ENCODE data around the gene TFF3. TPM values are rescaled to one million over a fixed set of nuclear protein-coding genes. Genes with fewer than 3 reads are reported as not detected.

The TFF3 gene
- total and polyA plus RNA-seq, 2 donors: 5.1 to 13.6 TPM

GRCh38 chr21:42311160-42311559 lies 4.0 kb downstream of the TFF3 start:
- 94% methylated on average over 14 of the region's 14 CpGs for whole genome bisulfite sequencing
- H3K36me3 ChIP-seq (ENCODE audit: control insufficient read depth in 2 of 2, insufficient read depth in 2 of 2, low read length in 1 of 2): no peaks in the 10 kb centered on the region
- DNase-seq (ENCODE audit: low read depth in 6 of 9, low spot score in 9 of 9): no peak
- no peak overlapping the region for H3K4me3 ChIP-seq (ENCODE audit: low read length in 2 of 2)
- H3K9me3 ChIP-seq (ENCODE audit: control insufficient read depth in 2 of 2, insufficient read depth in 1 of 2, low read length in 1 of 2): no peaks in the 10 kb centered on the region
- no peak overlapping the region for H3K27ac ChIP-seq (ENCODE audit: low read depth in 1 of 2, low read length in 1 of 2)
- H3K4me1 ChIP-seq (ENCODE audit: control insufficient read depth in 2 of 2, insufficient read depth in 2 of 2, low read length in 2 of 2): peaks cover 9 to 57% of the 10 kb centered on the region in 2 donors
- peaks cover 0 to 2% of the 10 kb centered on the region in 2 donors for H3K27me3 ChIP-seq (ENCODE audit: control insufficient read depth in 2 of 2, insufficient read depth in 1 of 2, low read length in 1 of 2)

- no peak overlapping the region for H3K27ac ChIP-seq (ENCODE audit: low read depth in 1 of 2, low read length in 1 of 2)
- no peaks in the 10 kb centered on the region for H3K36me3 ChIP-seq (ENCODE audit: control insufficient read depth in 2 of 2, insufficient read depth in 2 of 2, low read length in 1 of 2)
- H3K27me3 ChIP-seq (ENCODE audit: control insufficient read depth in 2 of 2, insufficient read depth in 1 of 2, low read length in 1 of 2): peaks cover 0 to 2% of the 10 kb centered on the region in 2 donors
- WGBS: 92% methylated on average over 12 of the region's 12 CpGs
- no peak overlapping the region for H3K4me3 ChIP-seq (ENCODE audit: low read length in 2 of 2)
- peaks cover 9 to 57% of the 10 kb centered on the region in 2 donors for H3K4me1 ChIP-seq (ENCODE audit: control insufficient read depth in 2 of 2, insufficient read depth in 2 of 2, low read length in 2 of 2)
- no peak for DNase-seq (ENCODE audit: low read depth in 6 of 9, low spot score in 9 of 9)
- H3K9me3 ChIP-seq (ENCODE audit: control insufficient read depth in 2 of 2, insufficient read depth in 1 of 2, low read length in 1 of 2): no peaks in the 10 kb centered on the region
Observed at GRCh38 chr21:42310411-42311001, 4.7 kb downstream of the TFF3 start.

- no peak overlapping the region for H3K4me3 ChIP-seq (ENCODE audit: low read length in 2 of 2)
- no peak overlapping the region for H3K27ac ChIP-seq (ENCODE audit: low read depth in 1 of 2, low read length in 1 of 2)
- peaks cover 0 to 2% of the 10 kb centered on the region in 2 donors for H3K27me3 ChIP-seq (ENCODE audit: control insufficient read depth in 2 of 2, insufficient read depth in 1 of 2, low read length in 1 of 2)
- DNase-seq (ENCODE audit: low read depth in 6 of 9, low spot score in 9 of 9): peak; percentile 50 to 87 (median 76)
- 3% methylated on average over 22 of the region's 22 CpGs for WGBS
- no peaks in the 10 kb centered on the region for H3K9me3 ChIP-seq (ENCODE audit: control insufficient read depth in 2 of 2, insufficient read depth in 1 of 2, low read length in 1 of 2)
- no peaks in the 10 kb centered on the region for H3K36me3 ChIP-seq (ENCODE audit: control insufficient read depth in 2 of 2, insufficient read depth in 2 of 2, low read length in 1 of 2)
- peaks cover 9 to 54% of the 10 kb centered on the region in 2 donors for H3K4me1 ChIP-seq (ENCODE audit: control insufficient read depth in 2 of 2, insufficient read depth in 2 of 2, low read length in 2 of 2)
Observed at GRCh38 chr21:42309753-42310213, 5.4 kb downstream of the TFF3 start.

- H3K27ac ChIP-seq (ENCODE audit: low read depth in 1 of 2, low read length in 1 of 2): no peak overlapping the region
- H3K9me3 ChIP-seq (ENCODE audit: control insufficient read depth in 2 of 2, insufficient read depth in 1 of 2, low read length in 1 of 2): no peaks in the 10 kb centered on the region
- WGBS: 69% methylated on average over 23 of the region's 23 CpGs
- peaks cover 9 to 54% of the 10 kb centered on the region in 2 donors for H3K4me1 ChIP-seq (ENCODE audit: control insufficient read depth in 2 of 2, insufficient read depth in 2 of 2, low read length in 2 of 2)
- DNase-seq (ENCODE audit: low read depth in 6 of 9, low spot score in 9 of 9): no peak
- no peak overlapping the region for H3K4me3 ChIP-seq (ENCODE audit: low read length in 2 of 2)
- H3K27me3 ChIP-seq (ENCODE audit: control insufficient read depth in 2 of 2, insufficient read depth in 1 of 2, low read length in 1 of 2): peaks cover 0 to 2% of the 10 kb centered on the region in 2 donors
- H3K36me3 ChIP-seq (ENCODE audit: control insufficient read depth in 2 of 2, insufficient read depth in 2 of 2, low read length in 1 of 2): no peaks in the 10 kb centered on the region
Observed at GRCh38 chr21:42308914-42309752, 6.1 kb downstream of the TFF3 start.

- no peak for DNase-seq (ENCODE audit: low read depth in 6 of 9, low spot score in 9 of 9)
- no peaks in the 10 kb centered on the region for H3K9me3 ChIP-seq (ENCODE audit: control insufficient read depth in 2 of 2, insufficient read depth in 1 of 2, low read length in 1 of 2)
- H3K4me3 ChIP-seq (ENCODE audit: low read length in 2 of 2): no peak overlapping the region
- no peaks in the 10 kb centered on the region for H3K36me3 ChIP-seq (ENCODE audit: control insufficient read depth in 2 of 2, insufficient read depth in 2 of 2, low read length in 1 of 2)
- peaks cover 0 to 2% of the 10 kb centered on the region in 2 donors for H3K27me3 ChIP-seq (ENCODE audit: control insufficient read depth in 2 of 2, insufficient read depth in 1 of 2, low read length in 1 of 2)
- H3K27ac ChIP-seq (ENCODE audit: low read depth in 1 of 2, low read length in 1 of 2): no peak overlapping the region
- WGBS: 70% methylated on average over 17 of the region's 17 CpGs
- peaks cover 9 to 46% of the 10 kb centered on the region in 2 donors for H3K4me1 ChIP-seq (ENCODE audit: control insufficient read depth in 2 of 2, insufficient read depth in 2 of 2, low read length in 2 of 2)
Observed at GRCh38 chr21:42308161-42308913, 6.9 kb downstream of the TFF3 start.

- 67% methylated on average over 5 of the region's 5 CpGs for WGBS
- no peak for DNase-seq (ENCODE audit: low read depth in 6 of 9, low spot score in 9 of 9)
Observed at GRCh38 chr21:42307106-42307505, 8.1 kb downstream of the TFF3 start.

GRCh38 chr21:42306366-42307035 lies 8.7 kb downstream of the TFF3 start:
- Histone ChIP-seq H3K4me3 (ENCODE audit: low read length in 2 of 2) (no peak overlapping the region), H3K36me3 (ENCODE audit: control insufficient read depth in 2 of 2, insufficient read depth in 2 of 2, low read length in 1 of 2) (no peaks in the 10 kb centered on the region), H3K27me3 (ENCODE audit: control insufficient read depth in 2 of 2, insufficient read depth in 1 of 2, low read length in 1 of 2) (peaks cover 0 to 2% of the 10 kb centered on the region in 2 donors), H3K9me3 (ENCODE audit: control insufficient read depth in 2 of 2, insufficient read depth in 1 of 2, low read length in 1 of 2) (no peaks in the 10 kb centered on the region), H3K27ac (ENCODE audit: low read depth in 1 of 2, low read length in 1 of 2) (no peak overlapping the region), H3K4me1 (ENCODE audit: control insufficient read depth in 2 of 2, insufficient read depth in 2 of 2, low read length in 2 of 2) (peaks cover 9 to 57% of the 10 kb centered on the region in 2 donors)
- WGBS: 44% methylated on average over 17 of the region's 17 CpGs
- peak in 1 of 9 donors; percentile 64 for DNase-seq (ENCODE audit: low read depth in 6 of 9, low spot score in 9 of 9)

More at GRCh38 chr21:42307106-42307505, 8.1 kb downstream of the TFF3 start:
- H3K27me3 ChIP-seq (ENCODE audit: control insufficient read depth in 2 of 2, insufficient read depth in 1 of 2, low read length in 1 of 2): peaks cover 0 to 2% of the 10 kb centered on the region in 2 donors
- no peaks in the 10 kb centered on the region for H3K9me3 ChIP-seq (ENCODE audit: control insufficient read depth in 2 of 2, insufficient read depth in 1 of 2, low read length in 1 of 2)
- H3K36me3 ChIP-seq (ENCODE audit: control insufficient read depth in 2 of 2, insufficient read depth in 2 of 2, low read length in 1 of 2): no peaks in the 10 kb centered on the region
- H3K4me3 ChIP-seq (ENCODE audit: low read length in 2 of 2): no peak overlapping the region
- no peak overlapping the region for H3K27ac ChIP-seq (ENCODE audit: low read depth in 1 of 2, low read length in 1 of 2)
- H3K4me1 ChIP-seq (ENCODE audit: control insufficient read depth in 2 of 2, insufficient read depth in 2 of 2, low read length in 2 of 2): peaks cover 9 to 51% of the 10 kb centered on the region in 2 donors

GRCh38 chr21:42305707-42306147 lies 9.5 kb downstream of the TFF3 start:
- Histone ChIP-seq H3K36me3 (ENCODE audit: control insufficient read depth in 2 of 2, insufficient read depth in 2 of 2, low read length in 1 of 2) (no peaks in the 10 kb centered on the region), H3K9me3 (ENCODE audit: control insufficient read depth in 2 of 2, insufficient read depth in 1 of 2, low read length in 1 of 2) (no peaks in the 10 kb centered on the region), H3K27me3 (ENCODE audit: control insufficient read depth in 2 of 2, insufficient read depth in 1 of 2, low read length in 1 of 2) (peaks cover 0 to 2% of the 10 kb centered on the region in 2 donors), H3K27ac (ENCODE audit: low read depth in 1 of 2, low read length in 1 of 2) (no peak overlapping the region), H3K4me3 (ENCODE audit: low read length in 2 of 2) (no peak overlapping the region), H3K4me1 (ENCODE audit: control insufficient read depth in 2 of 2, insufficient read depth in 2 of 2, low read length in 2 of 2) (peaks cover 9 to 63% of the 10 kb centered on the region in 2 donors)
- no peak for DNase-seq (ENCODE audit: low read depth in 6 of 9, low spot score in 9 of 9)
- 98% methylated on average over 33 of the region's 33 CpGs for WGBS

All from thymus (tissue), 11 donors.